Activated T-helper 9 cell treated with anti-CD3 and anti-CD28 coated beads, Interleukin-2, amount 50 U/mL, for 16 hours (primary cell): ENCODE results near the gene ACAA1.

Experiments used
- DNase-seq: peaks from one replicate; pipeline ENCODE4 v3.0.0-alpha.2; 2020; ENCODE audit warnings: low read depth

ACAA1 gene

GRCh38 chr3:38118421-38119247, 18.3 kb downstream of the ACAA1 start:
- no peak for DNase-seq

DNA sequence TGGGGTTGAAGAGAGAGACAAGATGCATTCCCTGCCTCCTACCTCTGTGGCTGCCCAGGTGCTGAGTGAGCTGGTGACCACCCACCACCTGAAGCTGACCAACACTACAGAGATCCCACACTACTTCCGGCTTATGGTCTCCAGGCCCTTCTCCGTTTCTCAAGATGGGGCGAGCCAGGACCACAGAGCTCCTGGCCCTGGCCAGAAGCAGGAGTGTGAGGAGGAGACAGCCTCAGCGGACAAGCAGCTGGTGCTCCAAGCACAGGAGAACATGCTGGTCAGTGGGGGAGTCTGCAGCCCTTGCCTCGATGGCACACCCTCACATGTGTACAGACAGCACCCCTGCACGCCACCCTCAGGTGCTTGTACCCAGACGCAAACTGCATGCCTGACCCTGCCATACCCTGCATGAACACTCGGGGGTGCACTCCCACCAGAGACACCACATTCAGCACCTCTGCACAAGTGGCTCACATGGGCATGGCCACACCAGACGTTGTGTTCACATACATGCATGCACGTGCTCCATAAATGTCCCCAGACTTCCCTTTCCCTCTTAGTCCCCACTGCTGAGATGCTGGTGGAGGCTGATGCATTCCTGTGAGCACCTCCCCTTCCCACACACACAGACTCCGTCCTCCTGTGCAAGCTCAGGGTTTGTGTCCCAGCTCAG, 19.0 kb downstream of the ACAA1 start:
- peak; percentile 34 for DNase-seq

DNA sequence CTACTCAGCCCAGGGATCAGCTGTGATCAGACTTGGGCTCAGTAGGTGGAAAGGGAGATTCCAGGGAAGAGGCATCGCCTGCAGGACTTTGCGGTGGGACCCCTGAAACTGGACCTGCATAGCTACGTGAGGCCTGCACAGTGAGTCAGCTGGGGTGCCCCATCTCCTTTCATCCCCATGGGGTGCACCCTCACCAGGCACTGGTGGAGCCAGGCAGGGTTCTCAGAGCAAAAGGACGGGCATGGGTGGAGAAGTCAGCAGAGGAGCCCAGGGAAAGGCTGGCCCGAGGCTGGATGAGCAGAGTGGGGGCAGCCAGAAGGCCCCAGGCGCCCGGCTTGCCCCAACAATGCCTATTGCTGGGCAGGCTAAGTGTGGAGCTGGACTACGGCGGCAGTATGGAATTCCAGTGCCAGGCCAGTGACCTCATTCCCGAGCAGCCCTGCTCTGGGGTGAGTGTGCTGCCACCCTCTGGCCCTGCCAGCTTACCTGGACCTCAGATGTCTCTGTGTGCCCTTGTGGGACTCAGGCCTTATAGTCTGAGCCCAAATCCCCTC, 19.7 kb downstream of the ACAA1 start:
- no peak for DNase-seq

DNA sequence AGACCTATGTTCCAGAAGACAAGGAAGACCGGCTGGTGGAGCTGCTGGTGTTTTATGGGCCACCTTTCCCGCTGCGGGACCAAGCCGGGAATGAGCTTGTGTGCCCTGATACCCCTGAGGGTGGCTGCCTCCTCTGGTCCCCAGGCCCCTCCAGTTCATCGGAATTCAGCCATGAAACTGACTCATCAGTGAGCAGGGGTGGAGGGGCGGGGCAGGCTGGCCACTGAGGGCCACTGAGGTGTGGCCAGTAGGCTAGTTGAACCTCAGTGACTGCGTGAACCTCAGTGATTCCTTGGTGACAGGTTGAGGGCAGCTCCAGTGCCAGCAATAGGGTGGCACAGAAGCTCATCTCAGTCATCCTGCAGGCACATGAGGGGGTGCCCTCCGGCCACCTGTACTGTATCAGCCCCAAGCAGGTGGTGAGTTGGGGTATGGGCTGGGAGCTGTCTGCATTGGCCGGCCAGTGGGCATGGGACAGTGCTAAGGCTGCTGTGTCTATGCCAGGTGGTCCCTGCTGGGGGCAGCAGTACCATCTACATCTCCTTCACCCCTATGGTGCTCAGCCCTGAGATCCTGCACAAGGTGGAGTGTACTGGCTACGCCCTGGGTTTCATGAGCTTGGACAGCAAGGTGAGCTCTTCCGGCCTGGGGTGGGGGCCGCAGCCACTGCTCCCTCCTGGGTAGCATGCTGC, 20.3 kb downstream of the ACAA1 start:
- no peak for DNase-seq

DNA sequence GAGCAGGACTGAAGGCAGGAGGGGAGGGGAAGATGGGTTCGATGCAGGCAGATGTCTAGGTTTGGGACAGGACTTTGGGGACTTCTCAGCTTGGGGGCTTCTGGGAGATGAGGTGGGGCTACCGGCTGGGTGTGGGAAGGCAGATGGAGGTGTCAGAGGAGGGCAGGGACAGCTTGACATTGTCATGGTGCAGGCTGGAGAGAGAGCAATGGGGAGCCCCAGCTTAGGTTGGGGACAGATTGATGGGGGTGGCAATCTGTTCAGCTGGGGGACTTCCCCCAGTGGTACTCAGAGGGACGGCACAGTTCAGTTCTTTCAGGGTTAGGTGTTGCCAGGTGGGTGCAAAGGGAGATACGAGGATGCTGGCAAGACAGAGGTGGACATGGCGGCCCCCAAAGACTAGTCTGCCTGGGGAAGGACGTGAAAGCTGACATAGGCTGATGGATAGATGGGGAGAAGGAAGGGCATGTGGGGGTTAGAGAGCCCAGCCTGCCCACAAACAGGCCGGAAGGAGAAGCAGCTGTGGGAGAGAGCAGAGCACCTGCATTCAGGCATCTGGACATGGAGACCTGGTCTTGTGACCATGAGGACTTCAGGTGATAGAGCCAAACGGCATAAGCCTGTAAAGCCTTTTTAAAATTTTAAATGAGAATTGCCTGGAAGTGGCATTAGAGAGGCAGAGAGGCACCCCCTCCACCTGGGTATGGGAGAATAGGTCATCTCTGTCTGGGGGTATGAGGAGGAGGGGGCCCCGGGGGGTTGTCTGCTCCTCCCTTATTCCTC, 21.1 kb downstream of the ACAA1 start:
- DNase-seq: no peak

- no peak for DNase-seq
Measured at GRCh38 chr3:38114875-38115644, 21.9 kb downstream of the ACAA1 start.

GRCh38 chr3:38114052-38114874, 22.7 kb downstream of the ACAA1 start:
- no peak for DNase-seq

DNA sequence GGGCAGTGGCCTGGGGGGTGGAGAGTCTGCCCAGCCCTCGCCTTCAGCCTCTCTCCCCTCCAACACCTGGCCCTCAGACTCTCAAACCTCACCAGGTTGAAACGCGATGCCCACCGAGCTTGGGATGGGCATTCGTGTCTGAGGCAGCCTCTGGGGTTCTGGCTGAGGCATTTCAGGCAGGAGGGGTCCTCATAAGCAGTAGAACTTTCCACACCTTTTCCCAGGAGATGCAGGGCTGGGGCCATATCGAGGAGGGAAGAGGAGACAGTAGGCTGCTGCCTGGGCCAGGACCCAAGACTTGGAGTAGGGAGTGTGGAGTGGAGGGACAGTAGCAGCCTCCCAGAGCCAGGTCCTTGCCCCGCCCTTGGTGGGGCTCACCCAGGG, 24.6 kb downstream of the ACAA1 start:
- DNase-seq: no peak

DNA sequence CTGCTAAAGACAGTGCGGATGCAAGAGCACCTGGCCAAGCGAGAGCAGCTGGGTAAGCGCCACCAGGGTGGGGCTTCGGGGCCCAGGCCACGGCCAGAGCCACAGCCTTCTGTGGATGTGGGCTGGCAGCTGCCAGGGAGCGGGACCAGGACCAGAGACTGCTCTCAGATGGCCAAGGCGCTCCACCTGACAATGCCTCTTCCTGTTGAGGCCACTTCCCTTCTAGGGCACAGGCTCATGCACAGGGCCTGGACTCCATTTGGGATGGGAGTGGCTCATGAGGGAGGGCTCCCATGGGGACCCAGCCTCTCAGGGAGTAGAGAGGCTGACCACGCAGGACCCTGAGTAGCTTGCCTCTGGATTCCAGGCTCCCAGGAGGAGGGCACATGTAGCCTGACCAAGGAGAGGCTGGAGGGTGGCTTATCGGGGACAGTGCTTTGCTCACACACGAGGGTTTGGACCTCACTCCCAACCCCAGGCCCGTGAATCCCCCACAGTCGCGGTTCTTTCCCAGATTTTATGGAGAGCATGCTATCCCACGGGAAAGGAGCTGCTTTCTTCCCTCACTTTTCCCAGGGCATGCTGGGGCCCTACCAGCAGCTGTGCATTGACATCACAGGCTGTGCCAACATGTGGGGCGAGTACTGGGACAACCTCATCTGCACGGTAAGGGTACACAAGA, 25.1 kb downstream of the ACAA1 start:
- no peak for DNase-seq

DNA sequence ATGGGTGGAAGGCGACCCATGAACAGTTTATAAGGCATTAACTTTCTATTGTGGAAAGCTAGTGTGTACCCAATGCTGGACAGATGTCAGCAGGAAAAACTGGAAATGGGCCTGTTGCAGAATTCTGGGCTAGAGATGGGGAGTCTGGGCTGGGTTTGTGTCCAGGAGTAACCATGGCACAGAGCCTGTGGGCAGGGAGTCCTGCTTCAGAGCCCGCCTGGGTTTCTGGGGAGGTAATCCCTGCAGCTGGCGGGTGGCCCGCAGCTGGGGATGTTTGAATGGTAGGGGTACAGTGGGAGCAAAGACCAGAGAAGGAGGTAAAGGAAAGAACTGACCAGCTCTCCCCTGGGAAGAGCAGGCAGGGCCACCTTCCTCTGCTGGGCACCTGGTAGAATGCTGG, 25.7 kb downstream of the ACAA1 start:
- no peak for DNase-seq

- DNase-seq: no peak
Measured at GRCh38 chr3:38110314-38111050, 26.4 kb downstream of the ACAA1 start.

DNA sequence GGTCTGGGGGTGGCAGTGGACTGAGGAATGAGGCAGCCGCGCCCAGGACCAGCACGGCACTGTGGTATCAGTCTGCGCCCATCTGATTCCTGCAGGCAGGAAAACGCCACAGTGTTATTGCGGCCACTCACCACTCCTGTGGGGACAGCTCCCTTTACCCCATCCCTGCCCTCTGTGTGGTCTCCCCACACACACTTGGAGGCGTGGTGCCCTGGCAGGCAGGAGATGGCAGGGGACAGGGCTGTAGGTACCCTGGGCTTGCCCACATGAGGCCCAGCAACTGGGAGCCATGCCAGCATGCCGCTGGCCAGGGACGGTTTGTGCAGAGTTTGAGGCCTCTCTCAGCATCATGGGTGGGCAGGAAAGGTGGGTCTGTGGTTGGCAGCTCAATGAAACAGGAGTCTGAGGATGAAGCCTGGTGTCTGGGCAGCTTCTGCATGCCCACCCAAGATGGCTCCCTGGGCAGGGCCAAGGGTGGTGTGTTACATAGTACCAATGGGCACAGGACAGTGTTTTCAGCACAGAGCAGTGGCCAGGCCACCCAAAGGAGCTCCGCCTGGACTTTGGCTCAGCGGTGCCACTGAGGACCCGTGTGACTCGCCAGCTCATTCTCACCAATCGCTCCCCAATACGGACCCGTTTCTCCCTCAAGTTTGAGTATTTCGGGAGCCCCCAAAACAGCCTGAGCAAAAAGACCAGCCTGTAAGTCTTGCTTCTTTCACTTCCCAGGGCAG, 27.2 kb downstream of the ACAA1 start:
- DNase-seq: no peak

DNA sequence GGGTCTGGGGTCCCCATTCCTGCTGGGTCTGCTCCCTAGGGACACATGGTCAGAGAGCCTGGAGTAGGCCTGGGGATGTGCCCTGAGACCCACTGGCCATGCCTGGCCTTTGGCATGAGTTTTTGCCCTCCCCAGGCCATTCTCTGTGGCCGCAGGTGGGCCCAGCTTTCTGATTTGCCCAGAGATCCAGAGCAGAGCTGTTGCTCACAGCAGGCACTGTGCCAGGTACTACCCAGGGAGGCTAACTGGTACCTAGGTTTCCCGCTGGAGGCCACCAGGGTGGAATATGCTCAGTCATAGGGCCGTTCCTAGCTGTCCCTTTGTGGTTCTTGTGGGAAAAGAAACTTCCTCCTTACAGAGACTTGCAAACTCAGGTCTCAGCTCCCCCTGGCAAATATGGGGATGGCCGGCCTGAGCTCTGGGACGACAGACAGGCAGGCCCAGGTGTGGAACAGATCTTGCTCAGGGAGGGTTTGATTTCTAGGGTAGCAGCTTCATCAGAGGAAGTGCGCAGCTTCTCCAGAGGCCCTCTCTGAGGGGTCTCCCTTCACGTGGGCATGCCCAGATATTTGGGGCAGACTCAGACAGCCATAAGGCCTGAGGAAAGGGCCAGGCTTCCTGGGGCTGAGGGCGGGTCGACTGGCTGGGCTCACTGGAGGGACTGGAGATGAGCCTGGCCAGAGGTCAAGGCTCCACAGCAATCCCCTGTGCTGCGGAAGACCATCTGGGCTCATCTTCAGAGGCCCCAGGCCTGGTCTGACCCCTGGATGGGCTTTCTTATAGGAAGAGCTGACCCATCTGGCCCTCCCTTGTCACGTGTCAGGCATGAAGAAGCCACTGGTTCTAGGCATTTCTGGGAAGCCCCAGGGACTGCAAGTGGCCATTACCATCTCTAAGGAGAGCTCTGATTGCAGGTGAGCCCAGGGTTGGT, 28.0 kb downstream of the ACAA1 start:
- DNase-seq: no peak

GRCh38 chr3:38107911-38108648, 28.8 kb downstream of the ACAA1 start:
- no peak for DNase-seq

DNA sequence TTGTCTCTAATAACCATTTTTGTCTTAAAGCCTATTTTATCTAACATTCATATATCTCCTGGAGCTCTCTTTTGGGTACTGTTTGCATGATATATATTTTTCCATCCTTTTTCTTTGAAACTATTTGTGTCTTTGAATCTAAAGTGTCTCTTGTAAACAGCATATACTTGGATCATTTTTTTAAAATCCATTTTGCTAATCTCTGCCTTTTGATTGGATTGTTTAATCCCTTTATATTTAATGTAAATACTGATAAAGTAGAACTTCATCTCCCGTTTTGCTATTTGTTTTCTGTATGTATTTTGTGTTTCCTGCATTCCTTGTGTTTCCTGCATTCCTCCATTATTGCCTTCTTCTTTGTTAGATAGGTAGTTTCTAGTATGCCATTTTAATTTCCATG, 31.4 kb downstream of the ACAA1 start:
- DNase-seq: no peak

DNA sequence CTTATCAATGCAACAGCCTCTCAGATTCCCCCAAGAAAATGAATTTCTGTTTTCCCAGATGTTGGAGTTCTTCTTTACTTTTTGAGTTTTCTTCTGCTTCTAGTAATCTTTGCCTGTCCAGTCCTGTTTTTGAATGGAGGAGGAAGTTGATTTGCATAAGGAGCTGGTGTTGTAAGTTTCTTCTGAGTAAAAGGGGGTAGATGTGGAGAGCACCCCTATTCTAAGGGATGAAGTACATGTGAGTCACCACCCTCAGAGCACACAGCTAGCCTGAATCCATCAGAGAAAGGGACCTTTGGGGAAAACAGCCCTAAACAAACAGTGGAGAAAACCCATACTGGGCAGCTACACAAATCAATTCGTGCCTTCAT, 34.5 kb downstream of the ACAA1 start:
- DNase-seq: no peak
